Glomerular endothelial cell (primary cell): Measurements from ENCODE around the gene EPG5. TPM values are rescaled to one million over a fixed set of nuclear protein-coding genes. Genes with fewer than 3 reads are reported as not detected.

Experiments used
- DNase-seq: peaks from one replicate; pipeline ENCODE4 v3.0.0-alpha.2; 2011; ENCODE audit warnings: low read depth, low spot score; ENCODE audit errors: extremely low read depth
- total RNA-seq: library from RNA; depleted of rRNA; stranded (reverse); fragments of >200 nt; gene quantifications from 2 replicates; pipeline ENCODE4 v1.2.3, GENCODE V29; 2015

The EPG5 gene
- total RNA-seq, 1 donor from 2014 or later: 30.1 TPM

GRCh38 chr18:45930963-45931362 lies 36.2 kb downstream of the EPG5 start:
- DNase-seq: no peak

DNA sequence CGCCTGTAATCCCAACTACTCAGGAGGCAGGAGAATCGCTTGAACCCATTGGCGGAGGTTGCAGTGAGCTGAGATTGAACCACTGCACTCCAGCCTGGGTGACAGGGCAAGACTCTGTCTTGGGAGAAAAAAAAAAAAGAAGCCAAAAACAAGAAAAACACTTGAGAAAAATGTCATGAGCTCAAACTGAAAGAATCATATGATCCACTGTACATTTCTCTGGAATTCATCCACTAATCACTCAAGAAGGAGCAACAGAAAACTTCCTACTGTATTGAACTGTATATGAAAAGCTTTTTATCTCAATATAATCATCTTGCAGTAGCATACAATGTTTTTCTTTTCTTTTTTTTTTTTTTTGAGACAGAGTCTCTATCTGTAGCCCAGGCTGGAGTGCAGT lies 40.4 kb downstream of the EPG5 start:
- DNase-seq: no peak

DNA sequence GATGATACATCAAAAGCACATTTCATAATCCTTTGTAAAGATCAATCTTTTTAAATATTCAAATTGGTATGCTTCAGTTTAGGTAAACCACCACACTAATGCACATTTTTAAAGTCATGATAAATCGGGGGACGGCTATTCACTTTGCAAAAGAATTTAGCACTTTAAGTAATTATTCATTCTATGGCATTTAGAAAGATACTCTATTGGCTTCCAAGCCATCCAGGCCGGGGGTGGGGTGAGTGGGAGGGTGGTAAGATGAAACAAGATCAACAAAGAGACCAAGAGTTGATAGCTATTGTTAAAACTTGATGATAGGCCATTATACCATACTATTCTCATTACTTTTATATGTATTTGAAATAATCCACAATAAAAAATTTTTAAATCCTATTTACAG lies 41.0 kb downstream of the EPG5 start:
- DNase-seq: no peak

- DNase-seq: no peak
Observed at GRCh38 chr18:45923138-45923537, 44.0 kb downstream of the EPG5 start.

GRCh38 chr18:45920367-45920766 lies 46.8 kb downstream of the EPG5 start:
- no peak for DNase-seq

DNA sequence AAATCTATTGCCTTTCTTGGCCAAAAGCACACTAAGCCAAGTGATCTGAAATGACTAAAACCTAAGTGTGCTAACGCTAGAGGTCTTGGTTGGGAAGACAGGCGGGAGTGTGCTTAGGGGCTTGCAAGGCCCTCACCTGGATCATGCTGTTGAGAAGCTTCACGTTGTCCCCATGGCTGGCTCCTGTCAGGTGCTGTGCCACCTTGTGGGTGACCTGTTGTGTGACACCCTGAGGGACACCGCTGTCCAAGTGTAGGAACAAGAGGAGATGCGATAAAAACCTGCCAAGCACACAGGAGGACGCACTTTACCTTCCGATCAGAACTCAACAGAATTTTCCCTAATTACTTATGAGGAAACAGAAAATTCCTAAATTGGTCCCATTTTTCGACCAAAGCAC lies 50.8 kb downstream of the EPG5 start:
- DNase-seq: no peak

DNA sequence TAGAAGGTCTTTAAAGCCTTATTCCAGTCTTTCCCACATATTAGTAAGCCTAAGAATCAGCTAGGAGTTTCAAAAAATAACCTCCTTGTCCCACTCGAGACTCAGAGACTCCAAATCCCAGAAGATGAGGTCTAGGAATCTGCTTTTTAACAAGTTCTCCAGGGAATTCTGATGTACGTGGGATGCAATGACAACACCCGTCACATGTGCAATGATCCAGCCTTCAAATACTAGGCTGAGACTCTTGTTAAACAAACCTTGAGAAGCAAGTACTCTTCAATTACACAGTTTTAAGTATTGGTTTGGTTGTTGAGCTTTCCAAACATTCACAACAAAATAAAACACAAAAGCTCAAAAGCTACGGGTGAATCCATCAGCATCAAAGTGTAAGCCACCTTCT lies 53.9 kb downstream of the EPG5 start:
- no peak for DNase-seq

DNA sequence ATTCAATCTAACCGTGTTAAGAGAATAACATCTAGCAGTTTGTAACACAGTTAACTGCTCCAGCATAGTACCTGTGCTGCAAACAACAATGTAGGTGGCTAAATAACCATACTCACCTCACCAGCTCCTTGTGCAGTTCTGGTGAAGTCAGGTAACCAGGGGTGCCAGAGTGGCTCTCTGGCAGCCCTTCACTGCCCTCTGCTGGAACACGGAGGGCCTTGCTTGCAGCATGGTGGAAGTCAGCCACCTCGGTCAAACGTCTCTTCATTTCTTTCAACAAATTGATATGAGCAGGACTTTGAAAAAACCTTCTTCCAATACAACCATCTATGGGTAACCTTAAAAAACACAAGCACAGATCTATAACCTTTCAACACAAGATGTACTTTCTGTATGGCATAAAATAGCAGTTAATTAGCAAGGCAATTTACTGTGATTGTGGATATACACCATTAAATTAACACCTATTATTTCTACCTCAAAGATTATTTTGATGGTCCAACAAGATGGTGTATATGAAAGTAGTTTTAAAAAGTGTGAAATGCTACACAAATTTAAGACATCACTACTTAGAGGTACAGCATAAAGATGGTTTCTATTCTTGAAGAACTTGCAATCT lies 56.6 kb downstream of the EPG5 start:
- no peak for DNase-seq

- no peak for DNase-seq
Observed at GRCh38 chr18:45901654-45902210, 65.4 kb downstream of the EPG5 start.

GRCh38 chr18:45900623-45901022 lies 66.5 kb downstream of the EPG5 start:
- DNase-seq: no peak

GRCh38 chr18:45896991-45897390 lies 70.1 kb downstream of the EPG5 start:
- no peak for DNase-seq

DNA sequence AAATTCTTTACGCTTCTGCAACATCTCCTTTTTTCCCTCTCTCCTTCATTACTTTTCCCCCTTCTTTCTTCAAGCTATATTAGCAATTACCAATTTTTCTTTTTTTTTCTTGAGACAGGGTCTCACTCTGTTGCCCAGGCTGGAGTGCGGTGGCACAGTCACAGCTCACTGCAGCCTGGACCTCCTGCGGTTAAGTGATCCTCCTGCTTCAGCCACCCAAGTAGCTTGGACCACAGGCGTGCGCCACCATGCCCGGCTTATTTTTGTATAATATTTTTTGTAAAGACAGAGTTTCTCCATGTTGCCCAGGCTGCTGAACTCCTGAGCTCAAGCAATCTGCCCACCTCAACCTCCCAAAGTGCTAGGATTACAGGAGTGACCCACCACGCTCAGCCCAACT lies 70.7 kb downstream of the EPG5 start:
- DNase-seq: no peak

DNA sequence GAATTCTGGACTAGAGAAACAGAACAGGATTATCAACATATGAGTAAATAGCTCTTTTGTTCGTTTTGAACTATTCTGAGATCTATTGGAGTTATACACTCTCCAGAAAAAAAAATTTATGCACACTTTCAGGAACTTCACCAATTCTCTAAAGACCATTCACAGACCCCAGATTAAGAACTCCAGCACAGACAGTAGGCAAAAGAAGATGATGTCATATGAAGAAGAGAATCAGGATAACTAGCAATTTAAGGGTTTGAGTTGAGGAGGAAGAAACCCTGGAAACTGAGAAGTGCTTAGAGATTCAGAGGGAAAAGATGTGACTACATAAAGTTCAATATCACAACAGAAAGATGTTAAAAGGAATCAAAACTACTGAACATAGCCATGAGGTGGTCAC lies 71.8 kb downstream of the EPG5 start:
- no peak for DNase-seq

- DNase-seq: no peak
Observed at GRCh38 chr18:45894818-45895217, 72.3 kb downstream of the EPG5 start.

DNA sequence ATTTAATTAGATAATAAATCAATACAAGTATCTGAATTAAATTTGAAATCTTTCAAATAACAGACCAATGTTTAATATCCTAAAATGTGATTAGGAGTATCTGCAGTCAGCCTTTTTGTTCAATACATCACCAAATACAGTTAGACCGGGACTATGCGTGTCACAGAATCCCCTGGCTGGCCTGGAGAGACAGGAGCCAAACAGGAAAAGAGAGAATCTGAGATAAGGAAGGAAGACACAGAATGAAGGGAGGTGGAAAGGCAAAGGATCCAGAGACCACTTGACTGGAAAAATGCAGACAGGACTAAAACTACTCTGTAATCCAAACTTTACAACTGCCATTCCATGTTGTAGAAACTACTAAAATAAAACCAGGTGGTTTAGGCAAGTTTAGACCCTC lies 75.3 kb downstream of the EPG5 start:
- no peak for DNase-seq

- no peak for DNase-seq
Observed at GRCh38 chr18:45890606-45891005, 76.5 kb downstream of the EPG5 start.

- no peak for DNase-seq
Observed at GRCh38 chr18:45889419-45890064, 77.6 kb downstream of the EPG5 start.

GRCh38 chr18:45887585-45887984 lies 79.5 kb downstream of the EPG5 start:
- no peak for DNase-seq

DNA sequence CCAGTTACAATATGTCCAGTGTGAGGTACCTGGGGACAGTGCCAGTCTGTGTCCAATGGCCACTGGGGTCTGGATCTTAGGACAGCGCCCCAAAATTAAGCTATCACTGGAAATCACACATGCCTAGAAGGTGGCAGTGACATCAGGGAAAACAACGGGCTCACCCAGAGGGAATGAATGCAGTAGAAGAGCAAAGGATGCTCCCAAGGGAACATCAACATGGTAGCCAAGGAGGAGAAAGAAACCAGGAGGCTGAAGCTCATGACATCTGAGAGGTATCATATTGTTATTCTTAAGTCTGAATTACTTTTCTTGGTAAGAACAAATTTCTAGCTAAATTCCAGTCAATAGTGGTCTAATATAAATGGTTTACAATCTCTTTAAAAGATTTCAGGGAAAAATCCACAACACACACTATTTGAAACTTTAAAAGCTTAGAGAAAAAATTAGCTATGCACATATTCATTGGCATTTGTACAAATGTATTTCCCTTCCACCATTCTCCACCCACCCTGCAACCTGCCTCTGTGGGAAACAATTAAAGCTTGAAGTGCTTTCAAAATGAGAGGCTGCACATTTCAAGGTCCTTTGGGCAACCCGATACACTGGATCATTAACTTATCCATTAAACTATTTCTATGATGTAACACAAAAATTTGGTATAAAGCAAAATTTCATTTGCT lies 86.1 kb downstream of the EPG5 start:
- DNase-seq: no peak

GRCh38 chr18:45879681-45880655 lies 87.2 kb downstream of the EPG5 start:
- DNase-seq: no peak

- DNase-seq: no peak
Observed at GRCh38 chr18:45877403-45877802, 89.7 kb downstream of the EPG5 start.
